ENCODE results near the gene PACRG.

- no peak for TF ChIP-seq EZH2 (IDR thresholded peaks at IDR 0.05; ENCODE audit: low read length)
- TF ChIP-seq, protein P1, sequence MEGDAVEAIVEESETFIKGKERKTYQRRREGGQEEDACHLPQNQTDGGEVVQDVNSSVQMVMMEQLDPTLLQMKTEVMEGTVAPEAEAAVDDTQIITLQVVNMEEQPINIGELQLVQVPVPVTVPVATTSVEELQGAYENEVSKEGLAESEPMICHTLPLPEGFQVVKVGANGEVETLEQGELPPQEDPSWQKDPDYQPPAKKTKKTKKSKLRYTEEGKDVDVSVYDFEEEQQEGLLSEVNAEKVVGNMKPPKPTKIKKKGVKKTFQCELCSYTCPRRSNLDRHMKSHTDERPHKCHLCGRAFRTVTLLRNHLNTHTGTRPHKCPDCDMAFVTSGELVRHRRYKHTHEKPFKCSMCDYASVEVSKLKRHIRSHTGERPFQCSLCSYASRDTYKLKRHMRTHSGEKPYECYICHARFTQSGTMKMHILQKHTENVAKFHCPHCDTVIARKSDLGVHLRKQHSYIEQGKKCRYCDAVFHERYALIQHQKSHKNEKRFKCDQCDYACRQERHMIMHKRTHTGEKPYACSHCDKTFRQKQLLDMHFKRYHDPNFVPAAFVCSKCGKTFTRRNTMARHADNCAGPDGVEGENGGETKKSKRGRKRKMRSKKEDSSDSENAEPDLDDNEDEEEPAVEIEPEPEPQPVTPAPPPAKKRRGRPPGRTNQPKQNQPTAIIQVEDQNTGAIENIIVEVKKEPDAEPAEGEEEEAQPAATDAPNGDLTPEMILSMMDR (optimal IDR thresholded peaks at IDR 0.05 in 1 of 3, IDR thresholded peaks at IDR 0.05 in 1 of 3, conservative IDR thresholded peaks at IDR 0.05 in 1 of 3; ENCODE audit: extremely low read depth in 1 of 3, insufficient read depth in 2 of 3, low read length in 3 of 3) = no peak
Measured at GRCh38 chr6:163332575-163332974, 604.8 kb downstream of the PACRG start.
